NCI-H510A treated with DMSO at 0.1 percent for 48 hours (cell line): ENCODE results near the gene PLCD3.
A peak's percentile ranks its signal among the peaks of the same experiment; 100 is the strongest.

ENCODE experiments used
- DNase-seq: peaks from one replicate; lab custom pipeline; 2025; lab: John Stamatoyannopoulos, UW

Gene PLCD3

GRCh38 chr17:45149669-45150664 lies 17.7 kb upstream of the PLCD3 start:
- peak; percentile 67 for DNase-seq

GRCh38 chr17:45149037-45149668 lies 16.8 kb upstream of the PLCD3 start:
- DNase-seq, result peak; percentile 82

GRCh38 chr17:45148183-45149036 lies 16.1 kb upstream of the PLCD3 start, which contains the start of gene HEXIM1:
Gene HEXIM1, plus strand, starts transcription at chr17:45148475. Its CDS starts 716 bp downstream, at chr17:45149191.
- DNase-seq, result peak; percentile 98

DNA sequence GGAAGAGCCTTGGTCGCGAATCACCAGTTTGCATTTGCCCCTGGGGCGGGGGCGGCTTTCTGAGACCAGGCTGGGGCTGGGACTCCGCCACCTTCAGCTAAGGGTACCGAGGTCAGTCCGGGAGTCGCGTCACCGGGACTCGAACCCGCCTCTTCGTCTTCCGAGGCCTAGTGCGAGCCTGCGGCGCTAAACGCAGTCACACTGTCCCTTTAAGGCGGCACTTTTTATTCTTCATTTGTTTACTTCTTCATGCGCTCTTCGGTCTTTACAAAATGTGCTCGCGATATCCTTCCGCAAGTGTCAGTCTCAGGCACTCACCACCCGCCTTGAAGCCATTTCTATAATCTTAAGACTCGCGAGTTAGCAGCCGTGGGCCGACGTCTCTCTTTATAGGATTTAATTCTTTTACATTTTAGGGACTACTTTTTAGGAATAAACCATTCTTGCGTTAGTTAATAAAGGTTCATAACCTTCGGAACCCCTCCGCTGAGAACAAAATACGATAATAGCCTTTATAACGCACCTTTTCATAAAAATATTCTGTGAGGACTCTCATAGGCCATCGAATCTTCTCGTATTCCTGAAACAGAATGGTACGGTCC lies 15.4 kb upstream of the PLCD3 start:
- DNase-seq, result peak; percentile 97

- no peak for DNase-seq
Observed at GRCh38 chr17:45146890-45147580, 14.7 kb upstream of the PLCD3 start.

DNA sequence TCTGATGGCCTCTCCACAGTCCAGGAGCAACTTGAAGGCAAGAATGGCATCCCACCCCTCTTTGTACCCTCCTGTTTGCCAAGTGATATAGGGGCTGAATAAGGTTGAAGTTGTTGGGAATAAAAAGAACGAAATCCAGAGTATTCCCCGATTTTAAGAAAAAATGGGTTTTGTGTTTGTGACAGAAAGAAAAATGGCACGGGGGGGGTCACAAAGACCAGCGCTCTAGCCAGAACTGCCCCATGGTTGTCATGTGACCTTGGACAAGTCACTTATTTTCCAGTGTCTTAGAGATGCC lies 14.2 kb upstream of the PLCD3 start:
- no peak for DNase-seq

DNA sequence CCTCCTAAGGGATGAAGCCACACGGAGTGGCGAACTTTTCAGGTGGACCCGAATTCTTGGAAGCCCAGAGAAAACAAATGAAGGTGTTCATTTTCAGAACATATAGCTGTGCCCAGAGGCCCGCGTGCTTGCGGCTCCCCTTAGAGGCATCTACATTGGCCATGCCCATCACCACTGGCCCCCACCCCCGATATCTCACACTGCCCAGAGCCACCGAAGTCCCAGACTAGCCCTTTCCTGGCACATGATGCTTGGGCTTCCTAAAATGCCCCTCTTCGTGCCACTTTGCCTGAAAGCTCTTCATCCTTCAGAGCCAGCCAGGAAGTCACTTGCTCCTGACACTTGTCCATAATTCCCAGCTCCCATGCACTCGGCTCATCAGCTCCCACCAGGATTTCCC lies 13.9 kb upstream of the PLCD3 start:
- no peak for DNase-seq

DNA sequence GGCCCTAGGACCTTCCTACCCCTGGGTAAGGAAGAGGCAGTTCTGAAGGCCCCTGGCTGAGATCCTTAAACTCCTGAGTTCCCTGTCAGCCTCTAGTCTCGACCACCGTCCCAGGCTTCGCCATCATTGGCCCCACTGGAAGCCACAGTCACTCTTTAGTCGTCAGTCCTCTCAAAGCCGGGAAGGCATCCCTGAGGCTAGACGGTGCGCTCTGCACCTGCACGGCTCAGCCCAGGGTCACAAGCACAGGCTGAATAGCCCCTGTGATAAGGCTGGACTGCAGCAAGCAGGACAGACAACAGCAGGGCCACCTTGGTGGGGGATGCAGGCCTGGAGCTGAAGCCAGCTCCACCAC lies 12.7 kb upstream of the PLCD3 start:
- DNase-seq, result no peak

GRCh38 chr17:45144199-45145034 lies 12.1 kb upstream of the PLCD3 start:
- DNase-seq, result no peak

DNA sequence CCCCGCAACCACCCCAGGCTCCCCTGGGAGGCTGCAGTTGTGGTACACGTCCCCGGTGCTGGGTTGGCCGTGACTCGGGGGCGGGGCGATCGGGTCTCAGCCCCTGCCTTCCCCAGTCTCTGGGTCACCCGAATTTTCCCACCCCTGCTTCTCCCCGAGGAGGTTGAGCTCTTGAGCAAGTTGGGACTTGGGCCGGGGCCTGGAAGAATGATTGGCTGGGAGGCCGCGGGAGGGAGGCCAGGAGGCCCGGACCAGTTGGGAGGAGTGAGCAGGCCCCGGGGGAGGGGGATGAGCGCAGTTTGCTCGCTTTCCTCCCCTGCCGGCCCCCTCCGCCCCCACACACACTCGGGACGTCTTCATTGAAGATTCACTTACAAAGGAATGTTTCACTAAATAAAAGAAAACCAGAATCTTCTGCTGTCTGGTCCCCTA lies 11.5 kb upstream of the PLCD3 start:
- no peak for DNase-seq

- DNase-seq, result no peak
Observed at GRCh38 chr17:45143094-45143670, 10.9 kb upstream of the PLCD3 start.

DNA sequence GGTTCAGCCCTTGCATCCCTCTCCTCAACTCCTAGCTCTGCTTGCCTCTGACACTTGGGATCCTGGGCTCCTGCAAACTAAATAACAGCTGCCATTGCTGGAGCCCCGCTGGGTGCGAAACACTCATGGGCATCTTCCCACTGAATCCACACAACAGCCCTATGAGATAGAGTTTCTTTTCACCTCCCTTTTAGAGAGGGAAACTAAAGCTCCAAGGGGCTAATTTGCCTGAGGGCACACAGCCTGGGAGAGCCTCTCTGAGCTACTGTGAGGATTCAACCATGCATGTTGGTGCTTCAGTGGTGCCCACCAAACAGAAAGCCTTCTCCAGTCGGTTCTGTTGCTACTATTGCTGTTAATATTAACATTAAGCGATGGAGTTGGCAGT lies 7.2 kb upstream of the PLCD3 start:
- DNase-seq, result no peak

GRCh38 chr17:45138911-45139532 lies 6.7 kb upstream of the PLCD3 start:
- DNase-seq, result no peak

DNA sequence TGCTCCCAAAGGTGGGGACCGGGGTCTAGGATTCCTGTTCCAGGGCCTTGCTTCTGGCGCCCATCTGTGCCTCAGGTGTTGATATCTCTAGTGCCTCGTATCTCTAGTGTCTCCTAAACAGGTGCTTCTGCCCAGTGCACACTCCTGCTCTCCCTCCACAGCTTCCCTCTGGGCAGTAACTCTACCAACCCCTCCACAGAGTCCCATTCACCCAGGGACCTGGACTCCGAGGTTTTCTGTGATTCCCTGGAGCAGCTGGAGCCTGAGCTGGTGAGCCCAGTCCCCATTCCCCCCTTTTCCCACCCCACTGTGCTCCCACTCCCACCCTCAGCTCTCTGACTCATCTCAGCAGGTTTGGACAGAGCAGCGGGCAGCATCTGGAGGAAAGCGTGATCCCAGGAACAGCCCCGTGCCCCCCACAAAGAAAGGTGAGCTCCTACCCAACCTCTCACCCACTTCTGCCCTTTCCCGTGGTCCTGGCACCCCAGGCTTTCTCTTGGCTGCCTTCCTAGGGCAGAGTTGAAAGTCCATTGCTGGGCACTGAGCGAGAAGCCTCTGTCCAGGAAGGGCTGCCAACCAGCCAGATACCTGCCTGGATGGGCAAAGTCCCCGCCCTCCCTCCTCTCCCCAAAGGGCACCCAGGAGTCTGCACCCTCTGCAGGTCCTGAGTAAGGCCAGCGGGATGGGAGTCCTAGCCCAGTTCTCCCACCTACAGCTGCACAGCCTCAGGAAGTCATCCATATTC lies 5.4 kb upstream of the PLCD3 start:
- DNase-seq, result no peak

DNA sequence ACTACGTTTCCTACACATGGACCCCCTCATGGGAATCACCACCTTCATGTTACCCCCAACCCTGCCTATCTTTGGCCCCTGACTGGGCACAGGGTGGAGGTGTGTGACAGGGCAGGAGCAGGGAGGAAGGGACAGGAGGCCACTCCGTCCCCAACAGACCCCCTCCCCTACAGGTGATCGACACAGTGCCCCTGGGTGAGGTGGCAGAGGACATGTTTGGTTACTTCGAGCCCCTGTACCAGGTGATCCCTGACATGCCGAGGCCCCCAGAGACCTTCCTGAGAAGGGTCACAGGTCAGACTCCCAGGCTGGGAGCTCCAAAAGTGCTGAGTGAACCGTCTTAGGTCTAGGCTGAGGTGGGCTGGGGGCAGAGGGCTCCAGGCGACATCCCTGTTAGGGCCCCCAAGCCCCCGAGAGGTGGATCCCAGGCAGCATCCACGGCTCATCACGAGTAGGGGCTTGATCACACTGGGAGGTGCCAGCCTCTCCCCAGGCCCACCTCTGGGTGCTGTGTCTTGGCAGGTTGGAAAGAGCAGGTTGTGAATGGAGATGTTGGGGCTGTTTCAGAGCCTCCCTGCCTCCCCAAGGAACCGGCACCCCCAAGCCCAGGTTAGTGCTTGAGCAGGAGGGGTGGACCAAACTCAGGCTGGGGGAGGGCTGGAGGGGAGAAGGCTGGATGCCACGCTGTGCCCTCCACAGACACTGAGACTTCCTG lies 4.7 kb upstream of the PLCD3 start:
- no peak for DNase-seq

- no peak for DNase-seq
Observed at GRCh38 chr17:45135978-45136791, 3.9 kb upstream of the PLCD3 start.

DNA sequence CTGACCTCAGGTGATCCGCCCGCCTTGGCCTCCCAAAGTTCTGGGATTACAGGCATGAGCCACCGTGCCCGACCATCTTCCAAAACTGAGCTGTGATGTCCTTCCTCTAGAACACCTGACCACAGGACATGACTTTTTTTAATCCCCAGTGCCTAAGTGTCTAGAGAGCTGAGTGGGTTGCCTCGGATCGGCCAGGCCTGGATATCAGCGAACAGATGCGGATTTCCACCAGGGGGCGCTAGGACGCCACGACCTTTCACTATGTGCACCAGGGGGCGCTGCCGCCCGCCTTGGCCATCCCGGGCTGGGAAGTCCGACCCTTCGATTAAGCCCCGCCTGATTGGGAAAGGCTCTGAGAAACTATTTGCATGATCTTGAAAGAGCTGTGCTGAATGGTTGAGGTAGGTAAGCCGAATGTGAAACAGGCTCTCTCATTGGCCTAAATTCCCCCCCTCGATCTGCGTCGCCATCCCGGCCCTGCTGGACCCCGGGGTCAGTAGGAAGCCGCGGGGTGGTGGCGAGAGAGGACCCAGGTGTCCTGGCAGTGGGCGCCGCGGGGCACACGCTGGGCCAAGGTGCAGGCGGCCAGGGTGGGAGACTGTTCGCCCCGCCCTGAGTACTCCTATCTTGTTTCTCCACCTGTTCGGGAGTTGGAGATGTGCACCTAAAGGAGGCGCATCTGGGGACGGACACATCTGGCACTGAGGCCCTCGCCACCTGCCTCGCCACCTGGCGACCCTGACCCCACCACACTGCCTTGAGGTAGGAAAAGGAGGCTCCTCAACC lies 3.1 kb upstream of the PLCD3 start, which contains the start of gene ACBD4:
Gene ACBD4, plus strand, starts transcription at position 496 of the 786 bp plus-strand sequence. CDS start 458 bp downstream, outside the sequence.
- peak; percentile 91 for DNase-seq
